Epidermal melanocyte (primary cell): ENCODE data around the gene SOX21.
"Not testable (repeated sequence)": the region's sequence is repeated elsewhere in the genome, so short reads cannot be mapped to it uniquely, and the experiment has no call there.

ENCODE experiments used
- DNase-seq: peaks from one replicate; pipeline ENCODE4 v3.0.0; 2011; ENCODE audit warnings: low spot score; ENCODE audit not compliant: insufficient read length

SOX21 gene

DNA sequence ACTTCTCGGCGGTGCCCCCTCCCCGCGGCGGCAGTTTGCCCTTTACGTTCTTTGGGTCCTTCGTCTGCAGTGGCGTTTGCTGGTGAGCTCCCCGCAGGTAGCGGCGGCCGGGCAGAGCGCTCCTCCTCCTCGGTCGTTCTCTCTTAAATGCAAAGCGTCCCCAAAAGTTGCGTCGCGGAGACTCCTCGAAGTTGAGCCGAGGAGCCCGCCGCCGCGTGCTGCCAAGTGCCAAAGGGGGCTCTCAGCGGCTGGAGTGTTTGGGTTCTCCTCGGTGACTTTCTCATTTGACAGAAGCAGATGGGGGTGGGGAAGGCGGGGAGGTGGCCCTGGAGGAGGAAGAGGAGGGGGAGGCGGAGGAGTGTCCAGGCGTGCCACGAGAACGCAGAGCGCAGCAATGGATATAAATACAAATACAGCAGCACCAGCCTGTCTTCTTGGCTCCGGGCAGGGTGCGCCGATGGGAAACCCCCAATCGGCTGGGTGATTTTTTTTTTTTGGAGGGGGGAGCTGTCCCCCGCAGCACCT, at the start of gene SOX21:
TSS of gene SOX21 (minus strand) at position 259 of the 525 bp plus-strand sequence. CDS start 496 bp downstream, outside the sequence.
- no peak for DNase-seq

GRCh38 chr13:94761407-94761806, 49.1 kb upstream of the SOX21 start:
- no peak for DNase-seq

- no peak for DNase-seq
These were observed 46.9 kb upstream of the SOX21 start for GRCh38 chr13:94759120-94759728.

DNA sequence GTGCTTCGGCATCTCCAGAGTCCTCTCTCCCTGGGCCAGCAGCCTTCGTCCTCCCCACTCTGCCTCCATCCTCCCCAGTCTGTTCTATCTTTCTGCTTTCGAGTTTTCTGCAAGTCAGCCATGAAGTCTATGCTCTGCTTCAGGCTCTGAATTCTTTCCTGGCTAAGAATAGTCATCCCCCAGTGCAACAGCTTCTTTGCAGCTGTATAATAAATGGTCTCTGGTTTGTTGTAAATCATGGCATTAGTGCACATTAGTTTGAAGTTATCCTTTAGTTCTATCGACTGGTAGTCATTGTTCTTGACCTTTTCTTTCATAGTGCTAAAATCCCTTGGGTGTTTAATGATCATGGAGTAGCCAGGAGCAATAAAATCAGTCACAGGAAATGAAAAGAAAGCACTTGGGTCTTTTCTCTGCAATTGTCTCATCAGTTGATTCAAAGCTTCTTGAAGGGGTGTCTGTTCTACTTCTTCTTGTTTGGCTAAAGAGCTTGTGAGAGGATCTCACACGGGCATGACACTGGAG, 46.2 kb upstream of the SOX21 start:
- DNase-seq, result no peak

- DNase-seq, result no peak
These were observed 41.0 kb upstream of the SOX21 start for GRCh38 chr13:94753327-94753726.

DNA sequence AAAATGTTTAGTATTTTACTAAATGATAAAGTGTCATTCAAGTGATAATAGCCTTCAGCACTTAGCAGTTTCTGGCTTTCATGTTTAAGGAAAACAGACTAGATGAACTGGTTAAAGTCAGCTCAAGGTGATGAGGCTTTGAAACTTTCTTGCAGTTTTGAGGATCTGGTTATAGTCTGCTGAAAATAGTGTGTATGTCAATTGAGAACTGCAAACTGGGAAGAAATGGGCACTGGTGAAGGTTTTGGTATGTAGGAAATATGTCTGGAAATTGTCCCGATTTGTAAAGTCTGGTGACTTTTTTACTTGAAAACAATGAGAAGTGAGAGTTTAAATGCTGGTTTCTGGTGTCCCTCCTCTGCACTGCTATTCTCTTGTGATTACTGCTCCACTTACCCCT, 36.8 kb upstream of the SOX21 start:
- DNase-seq, result no peak

DNA sequence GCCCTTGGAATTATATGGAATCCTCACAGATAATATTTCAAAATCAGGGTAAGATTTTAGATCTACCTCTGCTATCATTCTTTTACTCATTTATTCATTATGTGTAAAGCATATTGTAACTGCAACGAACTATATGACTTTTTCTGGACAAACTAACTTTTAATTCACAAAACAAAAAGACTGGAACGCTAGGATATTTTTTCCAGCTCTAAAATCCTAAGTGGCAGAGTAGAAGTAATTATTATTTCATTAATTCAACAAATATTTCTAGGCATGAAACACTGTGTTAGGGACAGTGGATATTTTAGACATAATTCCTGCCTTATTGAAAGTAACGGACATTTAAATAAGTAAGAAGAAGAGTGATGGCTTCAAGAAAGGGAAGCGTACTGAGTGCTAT, 26.9 kb upstream of the SOX21 start:
- no peak for DNase-seq

GRCh38 chr13:94731028-94731427, 18.7 kb upstream of the SOX21 start:
- no peak for DNase-seq

DNA sequence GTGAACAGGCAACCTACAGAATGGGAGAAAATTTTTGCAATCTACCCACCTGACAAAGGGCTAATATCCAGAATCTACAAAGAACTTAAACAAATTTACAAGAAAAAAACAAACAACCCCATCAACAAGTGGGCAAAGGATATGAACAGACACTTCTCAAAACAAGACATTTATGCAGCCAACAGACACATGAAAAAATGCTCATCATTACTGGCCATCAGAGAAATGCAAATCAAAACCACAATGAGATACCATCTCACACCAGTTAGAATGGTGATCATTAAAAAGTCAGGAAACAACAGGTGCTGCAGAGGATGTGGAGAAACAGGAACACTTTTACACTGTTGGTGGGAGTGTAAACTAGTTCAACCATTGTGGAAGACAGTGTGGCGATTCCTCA, 17.6 kb upstream of the SOX21 start:
- DNase-seq, result not testable (repeated sequence)

DNA sequence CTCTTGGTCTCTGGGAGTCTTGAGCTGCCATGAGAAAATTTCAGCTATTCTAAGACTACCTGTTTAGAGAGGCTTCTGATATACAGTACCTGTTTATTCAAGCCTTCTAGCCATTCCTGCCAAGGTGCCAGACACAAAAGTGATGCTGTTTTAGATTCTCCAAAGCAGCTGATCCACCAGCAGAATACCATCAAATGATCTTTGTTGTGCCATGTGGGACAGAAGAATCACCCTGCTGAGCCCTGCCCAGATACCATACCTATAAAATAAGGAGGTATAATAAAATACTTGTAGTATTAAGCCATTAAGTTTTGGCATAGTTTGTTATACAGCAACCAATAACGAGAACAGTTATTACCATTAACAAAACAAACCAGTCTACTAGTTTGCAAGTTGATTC, 14.1 kb upstream of the SOX21 start:
- DNase-seq, result no peak

GRCh38 chr13:94722609-94723345, 10.4 kb upstream of the SOX21 start:
- DNase-seq, result no peak

GRCh38 chr13:94718697-94719096, 6.4 kb upstream of the SOX21 start:
- not testable (repeated sequence) for DNase-seq

- no peak for DNase-seq
These were observed 5.6 kb upstream of the SOX21 start for GRCh38 chr13:94717916-94718315.

- no peak for DNase-seq
These were observed 3.7 kb upstream of the SOX21 start for GRCh38 chr13:94716016-94716415.

- DNase-seq, result no peak
These were observed 1.3 kb upstream of the SOX21 start for GRCh38 chr13:94713561-94714182.

DNA sequence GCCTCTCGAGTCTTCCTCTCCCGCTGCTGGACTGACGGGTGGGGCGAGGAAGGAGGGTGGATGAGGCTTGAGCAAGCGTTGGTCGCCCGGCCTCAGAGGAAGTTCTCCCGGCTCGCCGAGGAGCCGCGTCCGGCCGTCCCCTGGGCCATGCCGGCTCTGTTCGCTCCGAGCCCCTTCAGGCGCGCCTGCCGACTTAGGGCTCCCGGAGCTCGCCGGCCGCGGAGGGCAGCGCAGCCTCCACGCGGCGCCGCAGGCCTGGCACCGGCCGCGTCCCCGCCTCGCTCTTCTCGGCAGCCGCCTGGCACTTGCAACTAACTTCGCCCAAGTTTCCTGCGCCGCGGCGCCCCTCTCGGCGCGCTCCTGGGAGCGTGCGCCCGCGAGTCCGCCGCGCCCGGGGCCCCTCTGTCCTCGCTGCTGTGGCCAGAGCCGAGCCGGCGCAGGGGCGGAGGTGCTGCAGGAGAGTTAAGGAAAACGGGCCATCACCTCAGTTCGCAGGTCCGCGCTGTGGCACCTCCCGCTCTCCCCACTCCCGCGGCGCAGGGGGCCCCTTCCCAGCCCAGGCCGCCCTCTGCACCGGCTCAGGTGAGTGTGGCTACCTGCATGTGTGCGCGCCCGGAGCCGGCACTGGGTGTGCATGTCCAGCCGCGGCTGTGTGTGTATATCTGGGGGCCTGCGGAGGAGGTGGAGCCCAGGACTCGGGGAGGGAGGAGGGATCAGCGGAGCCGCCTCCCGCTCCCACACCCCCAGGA, 641 bp upstream of the SOX21 start:
- no peak for DNase-seq

DNA sequence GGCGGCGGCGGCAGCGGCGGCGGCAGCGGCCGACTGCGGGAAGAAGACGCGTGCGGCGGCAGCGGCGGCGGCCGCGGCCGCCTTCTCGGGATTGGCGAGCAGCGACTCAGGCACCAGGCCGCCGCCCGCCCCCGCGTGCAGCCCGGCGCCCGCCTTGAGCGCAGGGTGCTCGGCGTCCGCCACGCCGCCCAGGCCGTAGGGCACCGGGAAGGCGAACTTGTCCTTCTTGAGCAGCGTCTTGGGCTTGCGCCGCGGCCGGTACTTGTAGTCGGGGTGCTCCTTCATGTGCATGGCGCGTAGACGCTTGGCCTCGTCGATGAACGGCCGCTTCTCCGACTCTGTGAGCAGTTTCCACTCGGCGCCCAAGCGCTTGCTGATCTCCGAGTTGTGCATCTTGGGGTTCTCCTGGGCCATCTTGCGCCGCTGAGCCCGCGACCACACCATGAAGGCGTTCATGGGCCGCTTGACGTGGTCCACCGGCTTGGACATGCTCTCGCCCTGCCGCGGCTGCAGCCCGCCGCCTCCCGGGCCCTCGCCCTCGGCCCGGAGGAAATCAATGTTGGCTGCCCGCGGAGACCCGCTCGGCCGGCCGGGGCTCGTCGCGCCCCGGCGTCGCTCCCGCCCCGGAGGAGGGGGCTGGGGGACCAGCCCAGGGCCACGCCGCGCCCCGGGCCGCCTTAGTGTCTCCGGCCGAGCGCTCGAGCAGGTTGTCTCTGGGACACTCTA, 621 bp downstream of the SOX21 start:
- DNase-seq, result no peak

DNA sequence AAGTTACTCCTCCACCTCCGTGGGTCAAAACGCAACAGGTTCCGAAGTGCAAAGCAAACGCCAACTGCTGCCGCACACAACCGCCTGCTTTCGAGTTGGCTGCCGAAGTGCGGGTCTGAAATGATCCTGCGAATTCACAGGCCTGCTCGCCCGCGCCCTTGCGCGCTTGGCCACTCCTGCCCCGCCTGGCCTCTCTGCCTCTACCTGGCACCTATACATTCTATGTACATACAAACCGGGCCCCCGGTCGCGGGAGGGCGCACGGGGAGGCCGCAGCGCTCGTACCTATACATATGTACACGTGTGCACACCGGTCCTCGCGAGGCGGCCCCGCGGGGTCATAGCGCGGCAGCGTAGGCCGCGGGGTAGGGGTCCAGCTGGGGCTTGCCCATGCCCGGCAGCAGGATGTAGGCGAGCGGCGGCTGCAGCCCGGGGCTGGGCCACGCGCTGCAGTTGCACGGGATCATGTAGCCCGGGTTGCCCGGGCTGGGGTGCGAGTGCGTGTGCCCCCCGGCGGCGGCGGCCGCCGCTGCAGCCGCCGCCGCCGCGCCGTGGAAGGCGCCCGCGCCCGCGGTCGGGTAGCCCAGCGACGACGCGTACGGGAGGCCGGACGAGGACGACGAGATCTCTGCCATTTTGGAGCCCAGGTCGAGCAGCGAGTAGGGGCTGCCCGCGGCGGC, 1.3 kb downstream of the SOX21 start:
- DNase-seq, result no peak

- no peak for DNase-seq
These were observed 2.1 kb downstream of the SOX21 start for GRCh38 chr13:94710065-94710781.
